Thymus (tissue), 11 donors: ENCODE measurements around the gene IKBKG. TPM values are rescaled to one million over a fixed set of nuclear protein-coding genes. Genes with fewer than 3 reads are reported as not detected.
"Not testable (repeated sequence)": the region's sequence is repeated elsewhere in the genome, so short reads cannot be mapped to it uniquely, and the experiment has no call there.

Source experiments
- DNase-seq, 9 donors: peaks; one replicate each; pipeline ENCODE4 v3.0.0-alpha.2; 2013; ENCODE audit warnings: low spot score in 9 of 9, low read depth in 6 of 9, missing footprints in 1 of 9
- H3K27ac ChIP-seq, 2 donors: one replicate each; pipeline ENCODE4 v1.5.1; 2013; ENCODE audit warnings: control low read depth in 1 of 2, low read depth in 1 of 2, low read length in 1 of 2, mild to moderate bottlenecking in 1 of 2, moderate library complexity in 1 of 2
- H3K27me3 ChIP-seq, 2 donors: one replicate each; pipeline ENCODE4 v1.5.1; 2013; ENCODE audit warnings: low read length in 1 of 2; ENCODE audit not compliant: control insufficient read depth in 2 of 2, insufficient read depth in 1 of 2
- H3K36me3 ChIP-seq, 2 donors: one replicate each; pipeline ENCODE4 v1.5.1; 2013; ENCODE audit warnings: low read length in 1 of 2, mild to moderate bottlenecking in 1 of 2, moderate library complexity in 1 of 2; ENCODE audit not compliant: control insufficient read depth in 2 of 2, insufficient read depth in 2 of 2
- H3K4me1 ChIP-seq, 2 donors: one replicate each; pipeline ENCODE4 v1.5.1; 2013; ENCODE audit warnings: low read length in 2 of 2; ENCODE audit not compliant: control insufficient read depth in 2 of 2, insufficient read depth in 2 of 2
- H3K4me3 ChIP-seq, 2 donors: one replicate each; pipeline ENCODE4 v1.5.1; 2013; ENCODE audit warnings: low read length in 2 of 2, control low read depth in 1 of 2, mild to moderate bottlenecking in 1 of 2
- H3K9me3 ChIP-seq, 2 donors: one replicate each; pipeline ENCODE4 v1.5.1; 2013; ENCODE audit warnings: low read length in 1 of 2, mild to moderate bottlenecking in 1 of 2; ENCODE audit not compliant: control insufficient read depth in 2 of 2, insufficient read depth in 1 of 2
- whole genome bisulfite sequencing: extraction: QIAGEN DNeasy Blood & Tissue Kit; methylation state at CpG from one replicate; pipeline ENCODE4 v1.1.7; 2013; 5-methylcytosine and 5-hydroxymethylcytosine counted together
- polyA plus RNA-seq: library from polyadenylated mRNA; stranded (reverse); fragments of 200-250 nt; gene quantifications from one replicate; pipeline ENCODE4 v1.2.3, GENCODE V29; 2013
- total RNA-seq: library from RNA; stranded (reverse); fragments of 120-200 nt; gene quantifications from one replicate; pipeline ENCODE4 v1.2.4, GENCODE V29; 2013
- donor health status: healthy.

Gene IKBKG
- total and polyA plus RNA-seq, 2 donors, result 17.7 to 38.3 TPM

DNA sequence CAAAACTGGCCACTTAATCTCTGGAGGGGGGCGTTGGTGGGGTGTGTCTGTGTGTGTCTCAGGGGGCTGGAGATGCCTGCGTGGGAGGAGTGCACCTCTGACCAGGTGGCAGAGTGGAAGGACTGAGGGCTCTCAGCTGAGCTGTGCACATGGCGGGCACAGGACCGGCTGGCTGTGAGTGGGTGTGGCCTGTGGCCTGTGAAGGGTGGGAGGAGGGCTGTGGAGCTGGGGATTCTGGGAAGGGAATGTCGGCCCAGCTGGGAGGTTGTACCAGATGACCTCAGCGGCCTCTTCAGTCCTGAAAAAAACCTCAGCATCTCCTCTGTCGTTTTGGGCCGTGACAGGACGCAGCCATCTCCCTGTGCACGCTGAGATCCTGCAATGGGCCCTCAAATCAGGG is 14.9 kb downstream of the IKBKG start:
- not testable (repeated sequence) for H3K36me3 ChIP-seq, H3K4me3 ChIP-seq, H3K9me3 ChIP-seq, H3K4me1 ChIP-seq, H3K27ac ChIP-seq, DNase-seq, H3K27me3 ChIP-seq
- whole genome bisulfite sequencing, result no CpG with 5 or more reads among the region's 10 CpGs

- not testable (repeated sequence) for H3K4me3 ChIP-seq, H3K4me1 ChIP-seq, DNase-seq, H3K36me3 ChIP-seq, H3K27me3 ChIP-seq, H3K27ac ChIP-seq, H3K9me3 ChIP-seq
- WGBS, result no CpG with 5 or more reads among the region's 11 CpGs
Measured at GRCh38 chrX:154570361-154570760, 22.9 kb downstream of the IKBKG start.

DNA sequence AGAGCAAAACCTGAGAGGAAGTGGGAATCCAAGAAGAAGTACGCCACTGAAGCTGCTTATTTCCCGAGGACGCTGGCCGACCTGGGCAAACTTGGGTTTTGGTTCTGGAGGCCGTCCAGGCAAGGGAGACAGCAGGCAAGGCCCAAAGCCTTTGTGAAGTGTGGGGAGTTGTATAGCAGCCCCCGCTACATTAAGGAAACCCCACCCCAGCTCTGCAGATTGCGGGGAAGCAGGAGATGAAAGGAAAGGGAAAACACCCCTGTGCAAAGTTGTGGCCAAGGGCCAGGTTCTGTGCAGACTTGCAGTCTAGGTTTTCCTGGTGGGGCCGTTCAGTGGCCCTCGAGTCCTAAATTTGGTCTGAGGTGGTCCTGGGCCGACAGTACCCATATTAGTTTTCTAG is 25.6 kb downstream of the IKBKG start:
- H3K4me3 ChIP-seq, H3K27ac ChIP-seq, H3K9me3 ChIP-seq, DNase-seq, H3K36me3 ChIP-seq, H3K4me1 ChIP-seq, H3K27me3 ChIP-seq: not testable (repeated sequence)
- no CpG with 5 or more reads among the region's 10 CpGs for WGBS

DNA sequence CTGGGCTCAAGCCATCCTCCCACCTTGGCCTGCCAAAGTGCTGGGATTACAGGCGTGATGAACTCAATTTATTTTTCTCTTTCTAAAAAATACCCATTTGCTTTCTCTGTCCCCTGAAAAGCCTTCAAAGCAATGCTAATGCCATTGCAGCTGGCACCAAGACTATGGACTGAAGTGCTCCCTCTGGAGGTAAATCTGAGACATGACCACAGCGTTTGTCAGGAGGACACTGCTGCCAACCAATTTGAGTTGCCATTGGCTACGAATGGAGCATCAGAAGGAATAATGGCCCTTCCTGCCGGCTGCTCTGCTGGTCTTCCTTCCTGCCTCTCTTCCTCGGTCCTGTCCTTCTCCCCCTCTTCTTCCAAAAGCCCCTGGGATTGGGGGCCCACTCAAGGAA is 27.7 kb downstream of the IKBKG start:
- H3K27me3 ChIP-seq, H3K36me3 ChIP-seq, H3K27ac ChIP-seq, H3K4me1 ChIP-seq, H3K4me3 ChIP-seq, DNase-seq, H3K9me3 ChIP-seq: not testable (repeated sequence)
- no CpG with 5 or more reads among the region's 5 CpGs for WGBS

DNA sequence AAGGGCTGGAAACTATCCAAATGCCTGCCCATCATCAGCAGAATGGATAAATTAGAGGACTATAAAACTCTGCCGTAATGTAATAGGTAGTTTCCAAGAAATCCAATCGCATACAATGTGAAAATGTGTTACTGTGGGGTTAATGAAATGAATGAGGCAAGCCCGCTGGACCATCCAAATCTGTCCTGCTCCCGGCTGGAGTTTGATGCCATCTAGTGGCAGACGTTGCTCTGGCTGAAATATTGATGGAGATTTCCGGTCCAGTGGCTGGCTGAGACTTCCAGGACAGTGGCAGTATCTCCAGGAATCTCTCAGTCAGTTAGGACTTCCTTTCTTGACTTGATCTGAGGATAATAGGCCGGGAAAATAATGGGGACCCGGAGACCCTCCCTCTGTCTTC is 35.6 kb downstream of the IKBKG start:
- not testable (repeated sequence) for H3K36me3 ChIP-seq, H3K27ac ChIP-seq, DNase-seq, H3K9me3 ChIP-seq, H3K27me3 ChIP-seq, H3K4me3 ChIP-seq, H3K4me1 ChIP-seq
- WGBS, result no CpG with 5 or more reads among the region's 8 CpGs

DNA sequence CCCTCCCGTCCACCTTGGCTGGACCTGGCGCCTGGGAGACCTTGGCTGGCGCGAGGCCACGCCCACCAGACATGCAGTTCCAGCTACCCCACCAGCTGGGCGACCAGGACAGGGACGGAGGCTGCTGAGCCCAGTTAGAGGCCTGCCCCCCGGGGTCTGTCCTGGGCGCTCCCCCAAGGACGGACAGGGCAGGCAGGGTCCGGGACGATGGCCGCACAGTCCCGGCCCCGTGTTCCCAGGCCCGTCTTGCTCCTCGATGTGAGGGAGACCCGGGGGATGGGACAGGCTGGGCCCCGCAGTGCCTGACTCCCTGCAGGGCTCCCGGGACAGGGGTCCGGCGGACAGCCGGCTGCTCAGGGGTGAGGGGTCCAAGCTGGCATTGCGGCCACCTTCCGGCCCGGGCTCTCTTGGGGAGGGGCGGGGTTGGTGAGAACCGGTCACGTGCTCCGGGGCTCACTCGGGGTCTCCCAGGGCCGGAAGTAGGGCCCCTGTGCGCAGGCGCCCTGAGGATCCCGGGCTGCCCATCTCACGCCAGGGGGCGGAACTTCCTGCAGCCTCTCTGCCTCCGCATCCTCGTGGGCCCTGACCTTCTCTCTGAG is 37.3 kb downstream of the IKBKG start, which contains the start of gene CTAG1A:
Gene CTAG1A (plus strand): TSS at position 549 of the 599 bp plus-strand sequence. CDS start 74 bp downstream, outside the sequence.
- not testable (repeated sequence) for H3K4me3 ChIP-seq, H3K27ac ChIP-seq, H3K9me3 ChIP-seq, DNase-seq, H3K36me3 ChIP-seq, H3K27me3 ChIP-seq, H3K4me1 ChIP-seq
- no CpG with 5 or more reads among the region's 39 CpGs for WGBS

- not testable (repeated sequence) for H3K4me1 ChIP-seq, DNase-seq, H3K27me3 ChIP-seq, H3K36me3 ChIP-seq, H3K4me3 ChIP-seq, H3K9me3 ChIP-seq, H3K27ac ChIP-seq
- no CpG with 5 or more reads among the region's 13 CpGs for WGBS
Measured at GRCh38 chrX:154590415-154590814, 43.0 kb downstream of the IKBKG start.

GRCh38 chrX:154592505-154592904 is 45.1 kb downstream of the IKBKG start:
- H3K4me3 ChIP-seq, result no peak overlapping the region
- no peaks in the 10 kb centered on the region for H3K36me3 ChIP-seq
- no peak for DNase-seq
- no peaks in the 10 kb centered on the region for H3K4me1 ChIP-seq
- H3K27ac ChIP-seq, result no peak overlapping the region
- no peaks in the 10 kb centered on the region for H3K9me3 ChIP-seq
- 98% methylated on average over 5 of the region's 5 CpGs for WGBS
- H3K27me3 ChIP-seq, result no peaks in the 10 kb centered on the region

- no peaks in the 10 kb centered on the region for H3K27me3 ChIP-seq
- H3K4me3 ChIP-seq, result no peak overlapping the region
- H3K36me3 ChIP-seq, result no peaks in the 10 kb centered on the region
- H3K27ac ChIP-seq, result no peak overlapping the region
- H3K9me3 ChIP-seq, result no peaks in the 10 kb centered on the region
- WGBS, result 98% methylated on average over 5 of the region's 5 CpGs
- no peak for DNase-seq
- no peaks in the 10 kb centered on the region for H3K4me1 ChIP-seq
Measured at GRCh38 chrX:154593201-154593600, 45.8 kb downstream of the IKBKG start.

- Histone ChIP-seq H3K27me3 (no peaks in the 10 kb centered on the region), H3K27ac (no peak overlapping the region), H3K36me3 (no peaks in the 10 kb centered on the region), H3K4me3 (no peak overlapping the region), H3K9me3 (no peaks in the 10 kb centered on the region), H3K4me1 (no peaks in the 10 kb centered on the region)
- DNase-seq, result no peak
- WGBS, result over 99% methylated on average over 4 of the region's 4 CpGs
Measured at GRCh38 chrX:154594491-154594890, 47.1 kb downstream of the IKBKG start.
